HG03558 (cell line): Measurements from ENCODE around the gene PIK3C2G.
"Not testable (repeated sequence)": the region's sequence is repeated elsewhere in the genome, so short reads cannot be mapped to it uniquely, and the experiment has no call there.

ENCODE experiments used
- ATAC-seq: cut with Tn5 transposase; IDR thresholded peaks from one replicate; pipeline ENCODE4 v1.9.1; 2021; ENCODE audit warnings: moderate number of reproducible peaks; ENCODE audit not compliant: unreplicated experiment; ENCODE audit errors: extremely low read depth

PIK3C2G gene

DNA sequence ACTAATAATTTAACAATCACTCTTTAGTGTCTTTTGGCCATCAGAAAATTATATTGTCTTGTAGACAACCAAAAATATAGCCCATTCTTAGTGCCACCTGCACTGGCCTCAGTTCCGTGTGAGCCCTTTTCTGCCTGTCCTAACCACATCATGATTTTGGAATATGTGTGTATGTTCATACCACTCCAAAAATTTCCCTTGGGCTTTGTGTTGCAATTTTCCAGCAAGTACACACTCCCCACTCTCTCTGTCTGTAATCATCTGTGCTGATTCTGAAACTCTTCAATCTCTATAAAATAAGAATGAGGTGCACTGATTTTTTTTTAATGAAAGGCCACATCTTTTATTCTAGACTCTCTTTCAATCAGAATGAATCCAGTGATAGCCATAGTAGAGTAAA, 196.0 kb downstream of the PIK3C2G start:
- ATAC-seq = no peak

DNA sequence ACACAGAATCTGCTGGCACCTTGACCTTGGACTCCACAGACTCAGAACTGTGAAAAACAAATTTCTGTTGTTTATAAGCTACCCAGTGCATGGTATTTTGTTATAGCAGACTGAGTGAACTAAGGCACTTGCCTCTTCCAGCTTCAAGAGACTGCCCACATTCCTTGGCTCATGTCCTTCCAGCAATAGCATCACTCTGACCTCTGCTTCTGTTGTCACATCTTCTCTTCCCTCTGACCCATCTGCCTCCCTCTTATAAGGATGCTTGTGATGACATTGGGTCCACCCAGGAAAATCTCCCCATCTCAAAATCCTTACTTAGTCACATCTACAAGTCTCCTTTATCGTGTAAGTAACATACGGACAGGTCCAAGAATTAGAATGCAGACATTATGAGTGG, 200.4 kb downstream of the PIK3C2G start:
- ATAC-seq = no peak

- no peak for ATAC-seq
These were observed 201.1 kb downstream of the PIK3C2G start for GRCh38 chr12:18462442-18462841.

DNA sequence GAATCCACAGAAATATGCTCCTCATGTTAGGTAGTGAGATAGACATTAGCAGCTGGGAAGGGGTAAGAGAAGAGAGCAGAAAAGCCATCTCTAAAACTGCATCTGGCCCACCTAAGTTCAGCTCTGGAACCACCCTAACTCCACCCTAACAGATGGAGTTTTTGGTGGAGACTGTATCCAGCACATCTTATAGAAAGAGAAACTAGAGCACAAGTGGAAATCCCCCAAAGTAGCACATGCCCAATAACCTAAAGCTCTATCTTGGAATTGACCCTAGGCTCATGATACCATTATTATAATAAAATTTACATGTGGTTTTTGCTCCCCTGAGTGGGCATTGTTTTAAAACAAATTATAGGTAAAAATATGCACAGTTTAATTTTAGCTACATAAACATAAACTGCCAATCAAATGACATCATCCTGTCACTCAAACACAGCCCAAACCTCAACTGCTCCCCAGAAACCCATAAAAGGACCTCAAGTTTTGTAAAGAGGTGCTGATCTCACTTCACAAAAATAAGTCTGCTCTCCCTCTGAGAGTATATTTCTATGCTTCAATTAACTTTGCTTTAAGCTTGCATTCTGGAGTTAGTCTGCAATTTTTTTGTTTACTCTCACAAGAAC, 206.4 kb downstream of the PIK3C2G start:
- no peak for ATAC-seq

GRCh38 chr12:18468246-18469075, 207.1 kb downstream of the PIK3C2G start:
- no peak for ATAC-seq

- no peak for ATAC-seq
These were observed 208.9 kb downstream of the PIK3C2G start for GRCh38 chr12:18470251-18470650.

GRCh38 chr12:18472304-18472703, 211.0 kb downstream of the PIK3C2G start:
- no peak for ATAC-seq

DNA sequence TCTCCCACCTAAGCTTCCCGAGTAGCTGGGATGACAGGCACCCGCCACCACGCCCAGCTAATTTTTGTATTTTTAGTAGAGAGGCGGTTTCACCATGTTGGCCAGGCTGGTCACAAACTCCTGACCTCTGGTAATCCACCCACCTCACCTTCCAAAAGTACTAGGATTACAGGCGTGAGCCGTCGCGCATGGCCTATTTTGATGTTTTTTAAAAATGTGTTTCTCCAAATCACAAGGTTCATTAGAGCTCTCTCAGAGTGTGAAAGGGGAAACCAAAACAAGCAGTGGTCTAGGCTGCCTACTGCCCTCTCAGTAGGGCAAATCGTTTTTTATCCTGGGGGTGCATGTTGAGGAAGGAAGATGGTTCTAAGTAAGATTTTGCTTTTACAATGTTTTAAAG, 211.5 kb downstream of the PIK3C2G start:
- ATAC-seq = no peak

DNA sequence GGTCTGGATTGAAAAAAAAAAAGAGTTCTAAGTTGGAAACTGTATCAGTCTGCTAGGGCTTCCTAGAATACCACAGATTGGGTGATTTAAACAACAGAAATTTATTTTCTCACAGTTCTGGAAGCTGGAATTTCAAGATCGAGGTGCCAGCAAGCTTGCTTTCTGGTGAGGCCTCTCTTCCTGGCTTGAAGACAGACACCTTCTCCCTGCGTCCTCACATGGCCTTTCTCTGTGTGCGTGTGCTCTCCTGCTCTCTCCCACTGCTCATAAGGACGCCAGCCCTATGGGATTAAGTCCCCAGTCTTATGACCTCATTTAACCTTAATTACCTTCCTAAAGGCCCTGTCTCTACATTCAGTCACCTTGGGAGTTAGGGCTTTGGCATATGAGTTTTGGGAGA, 215.5 kb downstream of the PIK3C2G start:
- ATAC-seq = no peak

DNA sequence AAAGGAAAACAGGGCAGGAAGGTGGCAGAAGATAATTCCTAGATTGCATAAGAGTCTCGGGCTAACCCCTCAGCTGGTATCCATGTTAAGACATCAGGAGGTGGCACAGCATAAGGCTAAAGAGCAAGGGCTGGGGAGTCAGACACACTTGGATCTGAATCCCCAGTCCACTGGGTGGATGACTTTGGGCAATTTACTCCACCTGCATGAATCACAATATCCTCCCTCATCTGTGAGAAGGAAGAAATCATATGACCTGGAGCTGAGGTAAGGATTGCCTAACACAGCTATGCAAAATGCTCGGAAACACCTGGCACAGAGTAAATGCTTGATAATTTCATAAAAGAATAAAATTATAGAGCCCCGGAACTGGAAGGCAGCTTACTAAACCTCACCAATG, 217.9 kb downstream of the PIK3C2G start:
- ATAC-seq = no peak

DNA sequence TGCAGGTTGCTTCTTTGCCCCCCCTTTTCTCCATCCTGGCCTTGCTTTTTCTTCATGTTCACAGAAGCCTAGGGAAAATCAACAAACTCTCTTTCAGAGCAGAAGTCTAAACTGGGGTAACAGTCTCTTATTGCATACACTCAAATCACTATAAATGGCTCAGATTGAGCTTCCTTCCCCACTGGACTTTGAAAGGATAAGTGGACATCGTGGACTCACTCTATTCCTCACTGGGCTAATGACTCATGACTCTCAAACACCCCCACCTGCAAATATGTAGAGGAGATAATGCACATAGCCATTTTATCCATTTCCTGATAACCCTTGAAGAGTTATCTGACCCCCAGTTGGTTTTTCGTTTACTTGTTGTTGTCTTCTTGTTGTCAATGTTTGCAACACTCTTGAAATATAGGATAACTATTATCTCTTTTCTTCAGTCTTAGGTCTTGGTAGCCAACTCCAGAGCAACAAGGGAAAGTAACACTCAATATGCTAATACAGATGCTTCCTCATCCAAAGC, 221.3 kb downstream of the PIK3C2G start:
- no peak for ATAC-seq

DNA sequence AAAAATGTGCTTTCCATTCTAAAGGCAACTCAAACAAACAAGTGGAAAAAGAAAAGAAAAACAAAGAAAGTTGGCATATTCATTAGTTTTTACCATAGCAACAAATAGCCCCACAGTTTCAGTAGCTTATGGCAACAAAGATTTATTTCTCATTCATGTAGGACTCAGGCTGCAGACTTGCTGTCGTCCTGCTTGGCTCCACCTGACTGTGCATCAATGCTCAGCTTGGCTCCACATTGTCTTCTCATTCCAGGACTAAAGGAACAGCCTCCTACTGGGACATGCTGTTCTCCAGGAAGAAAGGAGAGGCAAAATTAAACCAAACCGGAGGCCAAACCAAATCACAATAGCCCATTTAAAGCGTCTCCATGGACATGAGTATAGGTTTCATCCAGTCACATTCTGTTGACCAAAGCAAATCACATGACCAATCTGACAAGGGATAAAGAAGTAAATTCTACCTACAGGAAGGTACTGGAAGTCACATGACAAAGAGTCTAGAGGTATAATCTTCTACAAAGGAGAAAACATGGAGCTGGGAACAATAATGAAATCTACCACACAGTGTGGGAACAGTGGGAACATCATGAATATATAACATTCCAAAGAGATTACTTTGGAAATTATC, 222.5 kb downstream of the PIK3C2G start:
- ATAC-seq = no peak

DNA sequence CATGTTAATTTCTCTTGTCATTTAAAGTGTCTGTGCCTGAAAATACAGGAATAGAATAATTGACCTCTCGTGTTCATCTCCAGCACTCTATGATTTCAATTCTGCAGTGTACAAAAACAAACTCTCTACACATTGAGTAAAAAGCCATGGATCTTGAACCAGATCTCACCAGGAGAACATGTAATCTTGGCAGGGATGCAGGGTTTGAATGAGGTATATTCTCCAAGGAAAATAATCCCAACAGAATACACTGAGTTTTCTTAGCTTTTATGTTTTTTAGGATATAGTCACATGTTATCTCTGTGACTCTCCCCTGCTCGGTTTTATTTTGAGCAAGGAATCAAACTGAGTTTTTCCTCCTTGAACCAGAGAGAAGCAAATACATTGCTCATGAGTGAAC, 224.7 kb downstream of the PIK3C2G start:
- no peak for ATAC-seq

GRCh38 chr12:18487509-18487908, 226.2 kb downstream of the PIK3C2G start:
- ATAC-seq = no peak

DNA sequence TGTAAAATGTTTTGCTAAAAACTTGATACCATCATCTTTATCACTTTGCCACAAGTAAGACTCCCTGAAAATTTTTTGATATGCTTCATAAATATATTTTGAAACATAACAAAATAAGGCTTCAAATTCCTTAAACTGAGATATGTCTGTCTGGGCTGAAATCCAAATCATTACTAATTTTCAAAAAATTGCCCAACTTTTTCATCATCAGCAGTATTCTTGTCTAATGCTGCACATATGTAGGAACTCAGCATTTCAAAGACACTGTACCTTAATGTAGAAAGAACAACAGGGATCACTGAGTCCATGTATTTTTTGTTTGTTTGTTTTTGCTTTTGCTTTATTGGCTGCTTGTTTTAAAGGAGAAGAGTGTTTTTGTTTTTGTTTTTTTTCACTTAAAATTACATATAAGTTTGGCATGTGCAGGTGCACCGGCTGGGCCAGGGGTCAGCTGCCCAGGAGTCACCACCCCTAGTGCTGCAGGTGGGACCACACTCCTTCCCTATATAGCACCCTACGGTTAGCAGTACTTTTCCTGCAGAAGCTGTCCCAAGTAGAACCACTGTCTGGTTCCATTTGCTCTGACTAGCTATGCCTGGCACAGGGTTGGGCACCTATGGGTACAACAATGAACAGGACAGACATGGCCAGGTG, 231.2 kb downstream of the PIK3C2G start:
- no peak for ATAC-seq

DNA sequence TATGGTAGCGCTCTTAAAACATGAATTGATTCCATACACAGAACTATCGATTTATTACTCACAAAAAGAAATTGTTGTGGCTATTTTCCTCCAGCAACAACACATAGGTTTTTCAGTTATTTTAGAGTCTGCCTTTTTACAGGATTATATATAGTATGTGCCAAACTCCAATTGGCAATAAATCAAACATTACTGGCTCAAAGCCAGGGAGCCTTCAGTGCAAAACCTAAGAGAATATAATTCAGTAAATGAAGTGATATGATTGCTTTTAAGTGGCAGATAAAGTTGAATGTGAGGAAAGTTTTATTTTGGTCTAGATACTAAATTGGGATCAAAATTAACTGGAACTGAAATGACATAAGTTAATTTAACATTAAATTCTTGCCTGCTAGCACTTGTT, 234.8 kb downstream of the PIK3C2G start:
- ATAC-seq = no peak

DNA sequence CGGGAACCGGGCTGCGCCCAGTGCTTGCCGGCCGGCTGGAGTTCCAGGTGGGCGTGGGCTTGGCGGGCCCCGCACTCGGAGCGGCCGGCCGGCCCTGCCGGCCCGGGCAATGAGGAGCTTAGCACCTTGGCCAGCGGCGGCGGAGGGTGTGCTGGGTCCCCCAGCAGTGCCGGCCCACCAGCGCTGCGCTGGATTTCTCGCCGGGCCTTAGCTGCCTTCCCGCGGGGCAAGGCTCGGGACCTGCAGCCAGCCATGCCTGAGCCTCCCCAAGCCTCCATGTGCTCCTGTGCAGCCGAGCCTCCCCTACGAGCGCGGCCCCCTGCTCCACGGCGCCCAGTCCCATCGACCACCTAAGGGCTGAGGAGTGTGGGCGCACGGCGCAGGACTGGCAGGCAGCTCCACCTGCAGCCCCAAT, 238.8 kb downstream of the PIK3C2G start:
- not testable (repeated sequence) for ATAC-seq

DNA sequence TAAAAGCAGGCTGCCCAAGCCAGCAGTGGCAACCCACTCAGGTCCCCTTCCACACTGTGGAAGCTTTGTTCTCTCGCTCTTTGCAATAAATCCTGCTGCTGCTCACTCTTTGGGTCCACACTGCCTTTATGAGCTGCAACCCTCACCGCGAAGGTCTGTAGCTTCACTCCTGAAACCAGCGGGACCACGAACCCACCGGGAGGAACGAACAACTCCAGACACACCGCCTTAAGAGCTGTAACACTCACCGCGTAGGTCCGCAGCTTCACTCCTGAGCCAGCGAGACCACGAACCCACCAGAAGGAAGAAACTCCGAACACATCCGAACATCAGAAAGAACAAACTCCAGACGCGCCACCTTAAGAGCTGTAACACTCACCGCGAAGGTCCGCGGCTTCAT, 239.4 kb downstream of the PIK3C2G start:
- not testable (repeated sequence) for ATAC-seq

GRCh38 chr12:18502422-18502968, 241.2 kb downstream of the PIK3C2G start:
- no peak for ATAC-seq

DNA sequence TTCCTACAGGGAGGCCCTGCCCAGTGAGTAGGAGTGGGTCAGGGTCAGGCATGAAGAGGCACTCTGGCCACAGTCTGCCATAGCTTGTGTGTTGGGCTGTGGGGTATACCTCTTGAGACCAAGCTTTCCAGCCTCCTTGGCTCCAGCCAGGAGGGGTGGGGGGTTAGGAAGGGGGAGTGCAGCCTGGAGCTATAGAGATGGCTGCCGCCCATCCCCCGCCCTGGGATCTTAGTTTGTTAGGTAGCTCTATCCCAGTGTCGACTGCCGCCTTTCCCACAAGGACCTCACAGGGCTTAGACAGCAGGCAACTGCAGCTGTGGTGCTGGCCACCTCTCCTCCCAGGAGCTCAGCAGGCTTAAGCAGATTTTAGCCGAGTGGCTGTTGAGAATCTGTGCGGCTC, 260.1 kb downstream of the PIK3C2G start:
- no peak for ATAC-seq
